Natural killer cell treated with Interleukin-12 subunit alpha and Interleukin-12 subunit beta and Interleukin-15 and Interleukin-18, amount 100 ng/mL, for 72 hours (primary cell): ENCODE measurements around the gene TUBB4A. TPM values are rescaled to one million over a fixed set of nuclear protein-coding genes. Genes with fewer than 3 reads are reported as not detected.

Experiments used
- total RNA-seq, 2 donors: library from RNA; stranded (reverse); gene quantifications; one replicate each; pipeline ENCODE4 v1.2.3, GENCODE V29; 2022

Gene TUBB4A
- total RNA-seq, 2 donors from 2014 or later, result 1.4 to 3.2 TPM

Other genes with a start within 250 kb of the TUBB4A start
- gene MLLT1, start 222.3 kb downstream of the TUBB4A start, total RNA-seq, result 100 to 1,000 TPM in 1 of 2 donors, 10 to 100 TPM in 1; 44.7 to 104 TPM
- not detected for gene ACER1, start 168.7 kb downstream of the TUBB4A start, total RNA-seq
- 100 to 1,000 TPM; 115 to 146 TPM for gene CLPP, start 140.8 kb downstream of the TUBB4A start, total RNA-seq
- gene ALKBH7, start 129.5 kb downstream of the TUBB4A start, total RNA-seq, result 10 to 100 TPM; 29.2 to 31.3 TPM
- 1 to 10 TPM; 1.8 to 1.9 TPM for gene PSPN, start 126.4 kb downstream of the TUBB4A start, total RNA-seq
- 10 to 100 TPM; 71.1 to 72.6 TPM for gene GTF2F1, start 109.1 kb downstream of the TUBB4A start, total RNA-seq
- gene KHSRP, start 77.5 kb downstream of the TUBB4A start, total RNA-seq, result 100 to 1,000 TPM; 260 to 386 TPM
- not detected for gene SLC25A41, start 68.5 kb downstream of the TUBB4A start, total RNA-seq
- gene SLC25A23, start 42.5 kb downstream of the TUBB4A start, total RNA-seq, result 10 to 100 TPM in 1 of 2 donors, 1 to 10 TPM in 1; 5.4 to 10.5 TPM
- gene CRB3, start 38.0 kb downstream of the TUBB4A start, total RNA-seq, result not detected
- 100 to 1,000 TPM in 1 of 2 donors, 10 to 100 TPM in 1; 73.6 to 131 TPM for gene DENND1C, start 20.5 kb downstream of the TUBB4A start, total RNA-seq
- 1 to 10 TPM; 3.4 to 3.8 TPM for gene TNFSF9, start 28.7 kb upstream of the TUBB4A start, total RNA-seq
- 10 to 100 TPM; 10.6 to 26.1 TPM for gene CD70, start 88.8 kb upstream of the TUBB4A start, total RNA-seq
- gene TNFSF14, start 167.9 kb upstream of the TUBB4A start, total RNA-seq, result 10 to 100 TPM in 1 of 2 donors, 1 to 10 TPM in 1; 4.5 to 11.3 TPM
- 1 to 10 TPM; 3.5 to 9.2 TPM for gene C3, start 218.3 kb upstream of the TUBB4A start, total RNA-seq
- gene GPR108, start 235.3 kb upstream of the TUBB4A start, total RNA-seq, result 10 to 100 TPM; 67.4 to 70.4 TPM
- 10 to 100 TPM; 44.8 to 76.5 TPM for gene TRIP10, start 237.4 kb upstream of the TUBB4A start, total RNA-seq